ENCODE measurements around the gene HEATR5B. TPM values are rescaled to one million over a fixed set of nuclear protein-coding genes. Genes with fewer than 3 reads are reported as not detected.

The HEATR5B gene
- total and polyA plus RNA-seq, 9 of the 15 experiments (the other 6 are each of a cell fraction or from before 2014, with no cell fraction given) = 4.2 to 21.7 (median 12.2) TPM

GRCh38 chr2:37083873-37084794 is at the start of gene HEATR5B, which contains the start of gene GPATCH11 (continued):
- TF ChIP-seq ZBTB40 (IDR thresholded peaks at IDR 0.05) = peak; percentile 68
- TF ChIP-seq ZBTB40 (CRISPR knock-in tag; IDR thresholded peaks at IDR 0.05) = no peak
- TF ChIP-seq POLR2G (IDR thresholded peaks at IDR 0.05; ENCODE audit: low read depth, low read length) = peak; percentile 72
- 0 out of 2 replicates have a peak, but pooled peaks have one; percentile 14 for TF ChIP-seq CREM (IDR thresholded peaks at IDR 0.05; ENCODE audit: low read depth)
- no peak for TF ChIP-seq SRSF3 (IDR thresholded peaks at IDR 0.05; ENCODE audit: insufficient read depth, low read length)
- peak; percentile 82 for TF ChIP-seq ELF1 (tag; IDR thresholded peaks at IDR 0.05)
- TF ChIP-seq TRIM28 (IDR thresholded peaks at IDR 0.05) = no peak
- no peak for TF ChIP-seq PHF21A (IDR thresholded peaks at IDR 0.05; ENCODE audit: borderline replicate concordance, low read depth)
- peak; percentile 75 for TF ChIP-seq ZFX (CRISPR knock-in tag; IDR thresholded peaks at IDR 0.05)
- peak; percentile 25; the same call in 1 of the 2 replicates for TF ChIP-seq TEAD4 (IDR thresholded peaks at IDR 0.05; ENCODE audit: low read length)
- no peak for TF ChIP-seq TEAD4 (CRISPR knock-in tag; IDR thresholded peaks at IDR 0.05; ENCODE audit: borderline replicate concordance)
- peak; percentile 90 for TF ChIP-seq MEIS2 (IDR thresholded peaks at IDR 0.05; ENCODE audit: partially characterized antibody)
- peak; percentile 30; the same call in 1 of the 2 replicates for TF ChIP-seq NFIC (IDR thresholded peaks at IDR 0.05)
- no peak for TF ChIP-seq THRAP3 (IDR thresholded peaks at IDR 0.05; ENCODE audit: borderline replicate concordance)
- peak; percentile 44; the same call in 1 of the 2 replicates for TF ChIP-seq CXXC5 (CRISPR knock-in tag; IDR thresholded peaks at IDR 0.05)
- TF ChIP-seq ZBED1 (IDR thresholded peaks at IDR 0.05) = 0 out of 2 replicates have a peak, but pooled peaks have one; percentile 14
- peak; percentile 34 for TF ChIP-seq PHF20 (IDR thresholded peaks at IDR 0.05; ENCODE audit: partially characterized antibody)
- TF ChIP-seq TCF3 (CRISPR knock-in tag; IDR thresholded peaks at IDR 0.05) = no peak
- TF ChIP-seq HDAC1 (IDR thresholded peaks at IDR 0.05) = peak in 1 of 2 experiments; percentile 82; a peak in 2 of 4 replicates
- peak; percentile 94 to 95 for TF ChIP-seq FOXK2 (conservative IDR thresholded peaks at IDR 0.05 in 1 of 2, IDR thresholded peaks at IDR 0.05 in 1 of 2; ENCODE audit: low read depth in 2 of 2)
- no peak for TF ChIP-seq ZNF764 (CRISPR knock-in tag; IDR thresholded peaks at IDR 0.05; ENCODE audit: low read depth)
